ENCODE results near the gene NCBP2. TPM values are rescaled to one million over a fixed set of nuclear protein-coding genes. Genes with fewer than 3 reads are reported as not detected.

The NCBP2 gene
- total and polyA plus RNA-seq, 4 donors = 40.3 to 59.6 (median 45.1) TPM

DNA sequence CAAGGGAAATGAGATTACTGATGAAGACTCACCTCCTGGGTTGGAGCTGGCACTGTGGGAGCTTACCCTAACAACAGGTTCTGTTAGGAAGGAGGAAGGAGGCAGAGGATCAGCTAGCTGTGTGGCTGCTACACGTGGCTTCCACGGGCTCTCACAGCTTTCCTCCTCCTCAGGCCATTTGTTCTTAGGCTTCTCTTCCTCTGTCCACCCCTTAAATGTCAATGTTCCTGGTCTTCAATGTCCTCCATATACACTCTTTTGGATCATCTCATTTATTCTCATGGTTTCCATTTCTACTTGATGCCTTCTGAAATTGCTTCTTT is 21.3 kb upstream of the NCBP2 start:
- DNase-seq (no peak), ATAC-seq (ENCODE audit: low FRiP score) (no peak)
- no peaks in the 10 kb centered on the region for H3K9me3 ChIP-seq (ENCODE audit: control insufficient read depth, low read length)
- H3K4me3 ChIP-seq (ENCODE audit: low read length in 2 of 2) = no peak overlapping the region
- H3K36me3 ChIP-seq (ENCODE audit: control insufficient read depth in 1 of 2, insufficient read depth in 2 of 2, low read length in 1 of 2) = no peaks in the 10 kb centered on the region
- H3K4me1 ChIP-seq (ENCODE audit: control insufficient read depth in 1 of 2, insufficient read depth in 2 of 2, low read length in 2 of 2) = no peaks in the 10 kb centered on the region
- intact Hi-C loops (cut with DNase I) = no loop called here
- 78 to 85% methylated on average over 2 of the region's 2 CpGs for WGBS, 2 donors
- H3K27me3 ChIP-seq (ENCODE audit: control insufficient read depth in 1 of 2, insufficient read depth in 2 of 2, low read length in 1 of 2) = no peaks in the 10 kb centered on the region
- H3K27ac ChIP-seq (ENCODE audit: low read depth in 1 of 2, low read length in 2 of 2) = no peak overlapping the region

- DNase-seq = no peak
- intact Hi-C loops (cut with DNase I) = no loop called here
- Histone ChIP-seq H3K4me3 (ENCODE audit: low read length in 2 of 2) (no peak overlapping the region), H3K27ac (ENCODE audit: low read depth in 1 of 2, low read length in 2 of 2) (no peak overlapping the region), H3K36me3 (ENCODE audit: control insufficient read depth in 1 of 2, insufficient read depth in 2 of 2, low read length in 1 of 2) (no peaks in the 10 kb centered on the region), H3K4me1 (ENCODE audit: control insufficient read depth in 1 of 2, insufficient read depth in 2 of 2, low read length in 2 of 2) (no peaks in the 10 kb centered on the region), H3K27me3 (ENCODE audit: control insufficient read depth in 1 of 2, insufficient read depth in 2 of 2, low read length in 1 of 2) (no peaks in the 10 kb centered on the region), H3K9me3 (ENCODE audit: control insufficient read depth, low read length) (no peaks in the 10 kb centered on the region)
- ATAC-seq (ENCODE audit: low FRiP score) = no peak
- WGBS, 2 donors = 91% methylated on average over 10 of the region's 10 CpGs
Measured at GRCh38 chr3:196962930-196963630, 20.8 kb upstream of the NCBP2 start.

- no peaks in the 10 kb centered on the region for H3K4me1 ChIP-seq (ENCODE audit: control insufficient read depth in 1 of 2, insufficient read depth in 2 of 2, low read length in 2 of 2)
- 84 to 88% methylated on average over 9 of the region's 9 CpGs for WGBS, 2 donors
- intact Hi-C loops (cut with DNase I) = no loop called here
- H3K27me3 ChIP-seq (ENCODE audit: control insufficient read depth in 1 of 2, insufficient read depth in 2 of 2, low read length in 1 of 2) = no peaks in the 10 kb centered on the region
- DNase-seq (no peak), ATAC-seq (ENCODE audit: low FRiP score) (no peak)
- no peak overlapping the region for H3K27ac ChIP-seq (ENCODE audit: low read depth in 1 of 2, low read length in 2 of 2)
- H3K36me3 ChIP-seq (ENCODE audit: control insufficient read depth in 1 of 2, insufficient read depth in 2 of 2, low read length in 1 of 2) = no peaks in the 10 kb centered on the region
- no peaks in the 10 kb centered on the region for H3K9me3 ChIP-seq (ENCODE audit: control insufficient read depth, low read length)
- no peak overlapping the region for H3K4me3 ChIP-seq (ENCODE audit: low read length in 2 of 2)
Measured at GRCh38 chr3:196962108-196962929, 20.0 kb upstream of the NCBP2 start.

DNA sequence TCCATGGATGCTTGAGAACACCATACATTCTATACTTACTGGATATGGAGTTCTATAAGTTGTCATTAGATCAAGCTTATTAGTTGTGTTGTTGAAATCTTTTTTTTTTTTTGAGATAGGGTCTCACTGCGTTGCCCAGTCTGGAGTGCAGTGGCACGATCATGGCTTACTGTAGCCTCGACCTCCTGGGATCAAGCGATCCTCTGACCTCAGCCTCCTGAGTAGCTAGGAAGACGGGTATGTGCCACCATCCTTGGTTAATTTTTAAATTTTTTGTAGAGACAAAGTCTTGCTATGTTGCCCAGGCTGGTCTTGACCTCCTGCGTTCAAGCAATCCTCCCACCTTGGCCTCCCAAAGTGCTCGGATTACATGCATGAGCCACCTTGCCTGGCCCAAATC is 12.5 kb upstream of the NCBP2 start:
- H3K4me1 ChIP-seq (ENCODE audit: control insufficient read depth in 1 of 2, insufficient read depth in 2 of 2, low read length in 2 of 2) = no peaks in the 10 kb centered on the region
- DNase-seq (no peak), ATAC-seq (ENCODE audit: low FRiP score) (no peak)
- H3K4me3 ChIP-seq (ENCODE audit: low read length in 2 of 2) = no peak overlapping the region
- no peak overlapping the region for H3K27ac ChIP-seq (ENCODE audit: low read depth in 1 of 2, low read length in 2 of 2)
- H3K36me3 ChIP-seq (ENCODE audit: control insufficient read depth in 1 of 2, insufficient read depth in 2 of 2, low read length in 1 of 2) = peaks cover 0 to 4% of the 10 kb centered on the region in 2 donors
- intact Hi-C loops (cut with DNase I) = no loop called here
- 81 to 84% methylated on average over 7 of the region's 7 CpGs for WGBS, 2 donors
- no peaks in the 10 kb centered on the region for H3K27me3 ChIP-seq (ENCODE audit: control insufficient read depth in 1 of 2, insufficient read depth in 2 of 2, low read length in 1 of 2)
- H3K9me3 ChIP-seq (ENCODE audit: control insufficient read depth, low read length) = no peaks in the 10 kb centered on the region

DNA sequence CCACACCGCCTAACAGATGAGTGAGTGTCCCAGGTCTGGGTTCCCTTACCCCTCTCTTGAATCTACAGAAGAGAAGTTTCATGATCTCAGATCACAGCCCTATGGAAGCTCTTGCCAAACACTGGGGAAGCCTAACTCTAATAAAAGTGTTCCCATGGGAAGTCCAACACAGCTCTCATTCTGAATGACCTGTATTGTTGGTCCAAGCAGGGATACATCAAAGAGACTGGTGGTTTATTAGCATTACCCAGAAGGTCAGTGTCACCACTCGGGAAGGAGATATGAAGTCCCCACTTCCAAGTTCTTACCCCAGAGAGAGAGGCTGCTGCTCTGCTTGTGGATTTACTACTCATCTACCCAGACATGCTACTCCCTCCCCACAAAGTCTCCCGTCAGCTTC is 9.0 kb upstream of the NCBP2 start:
- whole genome bisulfite sequencing, 2 donors = 90 to 94% methylated on average over 3 of the region's 3 CpGs
- DNase-seq (no peak), ATAC-seq (ENCODE audit: low FRiP score) (no peak)

GRCh38 chr3:196949750-196950149 is 7.4 kb upstream of the NCBP2 start:
- 94 to 98% methylated on average over 6 of the region's 6 CpGs for whole genome bisulfite sequencing, 2 donors
- no peaks in the 10 kb centered on the region for H3K9me3 ChIP-seq (ENCODE audit: control insufficient read depth, low read length)
- ATAC-seq (ENCODE audit: low FRiP score) (no peak), DNase-seq (no peak)
- peaks cover 0 to 4% of the 10 kb centered on the region in 2 donors for H3K36me3 ChIP-seq (ENCODE audit: control insufficient read depth in 1 of 2, insufficient read depth in 2 of 2, low read length in 1 of 2)
- no peak overlapping the region for H3K4me3 ChIP-seq (ENCODE audit: low read length in 2 of 2)
- intact Hi-C loops (cut with DNase I) = loop anchor here in 1 of 2 donors (10.0 kb wide), 1 partner anchor 195 kb away; no protein-coding TSS in a partner anchor
- no peaks in the 10 kb centered on the region for H3K27me3 ChIP-seq (ENCODE audit: control insufficient read depth in 1 of 2, insufficient read depth in 2 of 2, low read length in 1 of 2)
- no peaks in the 10 kb centered on the region for H3K4me1 ChIP-seq (ENCODE audit: control insufficient read depth in 1 of 2, insufficient read depth in 2 of 2, low read length in 2 of 2)
- H3K27ac ChIP-seq (ENCODE audit: low read depth in 1 of 2, low read length in 2 of 2) = no peak overlapping the region

More for the DNA sequence above, 9.0 kb upstream of the NCBP2 start:
- Histone ChIP-seq H3K27ac (ENCODE audit: low read depth in 1 of 2, low read length in 2 of 2) (no peak overlapping the region), H3K27me3 (ENCODE audit: control insufficient read depth in 1 of 2, insufficient read depth in 2 of 2, low read length in 1 of 2) (no peaks in the 10 kb centered on the region), H3K9me3 (ENCODE audit: control insufficient read depth, low read length) (no peaks in the 10 kb centered on the region), H3K4me3 (ENCODE audit: low read length in 2 of 2) (no peak overlapping the region), H3K36me3 (ENCODE audit: control insufficient read depth in 1 of 2, insufficient read depth in 2 of 2, low read length in 1 of 2) (peaks cover 0 to 4% of the 10 kb centered on the region in 2 donors), H3K4me1 (ENCODE audit: control insufficient read depth in 1 of 2, insufficient read depth in 2 of 2, low read length in 2 of 2) (no peaks in the 10 kb centered on the region)
- intact Hi-C loops (cut with DNase I) = no loop called here

GRCh38 chr3:196949285-196949619 is 6.9 kb upstream of the NCBP2 start:
- WGBS, 2 donors = 71% methylated on average over 6 of the region's 6 CpGs
- no peaks in the 10 kb centered on the region for H3K27me3 ChIP-seq (ENCODE audit: control insufficient read depth in 1 of 2, insufficient read depth in 2 of 2, low read length in 1 of 2)
- ATAC-seq (ENCODE audit: low FRiP score) (no peak), DNase-seq (no peak)
- peaks cover 0 to 4% of the 10 kb centered on the region in 2 donors for H3K36me3 ChIP-seq (ENCODE audit: control insufficient read depth in 1 of 2, insufficient read depth in 2 of 2, low read length in 1 of 2)
- H3K4me1 ChIP-seq (ENCODE audit: control insufficient read depth in 1 of 2, insufficient read depth in 2 of 2, low read length in 2 of 2) = no peaks in the 10 kb centered on the region
- H3K27ac ChIP-seq (ENCODE audit: low read depth in 1 of 2, low read length in 2 of 2) = no peak overlapping the region
- H3K9me3 ChIP-seq (ENCODE audit: control insufficient read depth, low read length) = no peaks in the 10 kb centered on the region
- intact Hi-C loops (cut with DNase I) = loop anchor here in 1 of 2 donors (10.0 kb wide), 1 partner anchor 194 kb away; no protein-coding TSS in a partner anchor
- H3K4me3 ChIP-seq (ENCODE audit: low read length in 2 of 2) = no peak overlapping the region

GRCh38 chr3:196948442-196949284 is 6.3 kb upstream of the NCBP2 start:
- intact Hi-C loops (cut with DNase I) = loop anchor here in 1 of 2 donors (10.0 kb wide), 1 partner anchor 194 kb away; no protein-coding TSS in a partner anchor
- Histone ChIP-seq H3K9me3 (ENCODE audit: control insufficient read depth, low read length) (no peaks in the 10 kb centered on the region), H3K4me3 (ENCODE audit: low read length in 2 of 2) (no peak overlapping the region), H3K4me1 (ENCODE audit: control insufficient read depth in 1 of 2, insufficient read depth in 2 of 2, low read length in 2 of 2) (no peaks in the 10 kb centered on the region), H3K36me3 (ENCODE audit: control insufficient read depth in 1 of 2, insufficient read depth in 2 of 2, low read length in 1 of 2) (peaks cover 0 to 4% of the 10 kb centered on the region in 2 donors), H3K27me3 (ENCODE audit: control insufficient read depth in 1 of 2, insufficient read depth in 2 of 2, low read length in 1 of 2) (no peaks in the 10 kb centered on the region), H3K27ac (ENCODE audit: low read depth in 1 of 2, low read length in 2 of 2) (no peak overlapping the region)
- peak; percentile 42 for ATAC-seq (ENCODE audit: low FRiP score)
- 36 to 38% methylated on average over 22 of the region's 22 CpGs for WGBS, 2 donors
- no peak for DNase-seq

All from aorta (tissue), 5 donors.